ENCODE data around the gene RFC4. TPM values are rescaled to one million over a fixed set of nuclear protein-coding genes. Genes with fewer than 3 reads are reported as not detected.

RFC4 gene
- total RNA-seq, 1 donor from 2014 or later, result 36.3 TPM

GRCh38 chr3:186828340-186828739 lies 22.1 kb upstream of the RFC4 start:
- H3K4me1 Mint-ChIP-seq (ENCODE audit: low read depth, unreplicated experiment), result peaks cover 18% of the 10 kb centered on the region
- TF ChIP-seq CTCF (IDR thresholded peaks at IDR 0.05; ENCODE audit: partially characterized antibody, unreplicated experiment), result no peak
- DNase-seq, result no peak
- no peaks in the 10 kb centered on the region for H3K36me3 Mint-ChIP-seq (ENCODE audit: unreplicated experiment)
- no peak overlapping the region for H3K4me3 Mint-ChIP-seq (ENCODE audit: unreplicated experiment)
- peaks cover 8% of the 10 kb centered on the region for H3K9me3 Mint-ChIP-seq (ENCODE audit: unreplicated experiment)
- peaks cover 7% of the 10 kb centered on the region for H3K27me3 Mint-ChIP-seq (ENCODE audit: unreplicated experiment)
- no peak overlapping the region for H3K27ac Mint-ChIP-seq (ENCODE audit: unreplicated experiment)

- H3K36me3 Mint-ChIP-seq (ENCODE audit: unreplicated experiment), result no peaks in the 10 kb centered on the region
- H3K27ac Mint-ChIP-seq (ENCODE audit: unreplicated experiment), result no peak overlapping the region
- peaks cover 8% of the 10 kb centered on the region for H3K9me3 Mint-ChIP-seq (ENCODE audit: unreplicated experiment)
- no peak for TF ChIP-seq CTCF (IDR thresholded peaks at IDR 0.05; ENCODE audit: partially characterized antibody, unreplicated experiment)
- H3K4me1 Mint-ChIP-seq (ENCODE audit: low read depth, unreplicated experiment), result peaks cover 18% of the 10 kb centered on the region
- DNase-seq, result peak; percentile 89
- peak overlapping the region; percentile 88 for H3K4me3 Mint-ChIP-seq (ENCODE audit: unreplicated experiment)
- H3K27me3 Mint-ChIP-seq (ENCODE audit: unreplicated experiment), result peaks cover 7% of the 10 kb centered on the region
Observed at GRCh38 chr3:186826976-186827857, 20.9 kb upstream of the RFC4 start.

- no peak for TF ChIP-seq CTCF (IDR thresholded peaks at IDR 0.05; ENCODE audit: partially characterized antibody, unreplicated experiment)
- H3K27me3 Mint-ChIP-seq (ENCODE audit: unreplicated experiment), result peaks cover 7% of the 10 kb centered on the region
- H3K36me3 Mint-ChIP-seq (ENCODE audit: unreplicated experiment), result no peaks in the 10 kb centered on the region
- peaks cover 18% of the 10 kb centered on the region for H3K4me1 Mint-ChIP-seq (ENCODE audit: low read depth, unreplicated experiment)
- H3K9me3 Mint-ChIP-seq (ENCODE audit: unreplicated experiment), result peaks cover 8% of the 10 kb centered on the region
- H3K4me3 Mint-ChIP-seq (ENCODE audit: unreplicated experiment), result peak overlapping the region; percentile 88
- DNase-seq, result no peak
- H3K27ac Mint-ChIP-seq (ENCODE audit: unreplicated experiment), result no peak overlapping the region
Observed at GRCh38 chr3:186826410-186826975, 20.2 kb upstream of the RFC4 start.

- peaks cover 7% of the 10 kb centered on the region for H3K27me3 Mint-ChIP-seq (ENCODE audit: unreplicated experiment)
- H3K36me3 Mint-ChIP-seq (ENCODE audit: unreplicated experiment), result no peaks in the 10 kb centered on the region
- H3K4me1 Mint-ChIP-seq (ENCODE audit: low read depth, unreplicated experiment), result peaks cover 18% of the 10 kb centered on the region
- H3K27ac Mint-ChIP-seq (ENCODE audit: unreplicated experiment), result no peak overlapping the region
- TF ChIP-seq CTCF (IDR thresholded peaks at IDR 0.05; ENCODE audit: partially characterized antibody, unreplicated experiment), result no peak
- H3K9me3 Mint-ChIP-seq (ENCODE audit: unreplicated experiment), result peaks cover 8% of the 10 kb centered on the region
- DNase-seq, result no peak
- peak overlapping the region; percentile 88 for H3K4me3 Mint-ChIP-seq (ENCODE audit: unreplicated experiment)
Observed at GRCh38 chr3:186825872-186826409, 19.7 kb upstream of the RFC4 start.

All from glutamatergic neuron (in vitro differentiated cells).